Neural progenitor cell (in vitro differentiated cells): ENCODE results near the gene TP53INP2. TPM values are rescaled to one million over a fixed set of nuclear protein-coding genes. Genes with fewer than 3 reads are reported as not detected.

Source experiments
- DNase-seq: peaks from one replicate; pipeline ENCODE4 v3.0.0-alpha.2; 2016; ENCODE audit warnings: low spot score
- H2AFZ ChIP-seq: fragments of 200-600 bp; sonication (generic); replicated peaks from 2 replicates; pipeline ENCODE4 v1.6.1; 2016; ENCODE audit warnings: antibody characterized with exemption
- H3F3A ChIP-seq: fragments of 200-600 bp; sonication (generic); 2 replicates; pipeline ENCODE4 v1.6.1; 2016; ENCODE audit warnings: antibody characterized with exemption, low read depth
- H3K27ac ChIP-seq: fragments of 200-600 bp; sonication (generic); 2 replicates; pipeline ENCODE4 v1.5.1; 2016; ENCODE audit warnings: mild to moderate bottlenecking
- H3K27me3 ChIP-seq: fragments of 200-600 bp; sonication (generic); 2 replicates; pipeline ENCODE4 v1.6.1; 2016; ENCODE audit warnings: mild to moderate bottlenecking, moderate library complexity
- H3K36me3 ChIP-seq: fragments of 200-600 bp; sonication (generic); 2 replicates; pipeline ENCODE4 v1.5.1; 2016
- H3K4me1 ChIP-seq: fragments of 200-600 bp; sonication (generic); 2 replicates; pipeline ENCODE4 v1.6.1; 2016; ENCODE audit warnings: mixed run types
- H3K4me2 ChIP-seq: fragments of 200-600 bp; sonication (generic); 2 replicates; pipeline ENCODE4 v1.6.1; 2016
- H3K4me3 ChIP-seq: fragments of 200-600 bp; sonication (generic); 2 replicates; pipeline ENCODE4 v1.5.1; 2016
- H3K79me2 ChIP-seq: fragments of 200-600 bp; sonication (generic); 2 replicates; pipeline ENCODE4 v1.6.1; 2016; ENCODE audit warnings: low read depth
- H3K9ac ChIP-seq: fragments of 200-600 bp; sonication (generic); 2 replicates; pipeline ENCODE4 v1.6.1; 2016
- H3K9me3 ChIP-seq: fragments of 200-600 bp; sonication (generic); 2 replicates; pipeline ENCODE4 v1.5.1; 2016; ENCODE audit warnings: low read depth
- H4K20me1 ChIP-seq: fragments of 200-600 bp; sonication (generic); 2 replicates; pipeline ENCODE4 v1.6.1; 2016; ENCODE audit warnings: low read depth
- H3K27ac Mint-ChIP-seq: 3 replicates; pipeline ENCODE4 v1.8.0; 2021; ENCODE audit warnings: mixed read lengths
- H3K27me3 Mint-ChIP-seq: 2 replicates; pipeline ENCODE4 v1.8.0; 2022; ENCODE audit warnings: low read depth, mild to moderate bottlenecking, inconsistent platforms, moderate library complexity, mixed read lengths; ENCODE audit not compliant: insufficient read depth
- H3K36me3 Mint-ChIP-seq: 3 replicates; pipeline ENCODE4 v1.8.0; 2021; ENCODE audit warnings: mixed read lengths
- H3K4me1 Mint-ChIP-seq: 3 replicates; pipeline ENCODE4 v1.8.0; 2021; ENCODE audit warnings: mixed read lengths
- H3K4me3 Mint-ChIP-seq: 3 replicates; pipeline ENCODE4 v1.8.0; 2021; ENCODE audit warnings: mild to moderate bottlenecking, moderate library complexity, mixed read lengths
- H3K9me3 Mint-ChIP-seq: 3 replicates; pipeline ENCODE4 v1.8.0; 2020; ENCODE audit warnings: mixed read lengths
- EZH2 ChIP-seq: fragments of 200-600 bp; sonication (generic); IDR thresholded peaks from 2 replicates; pipeline ENCODE4 v1.6.1; 2017; ENCODE audit warnings: antibody characterized with exemption, mild to moderate bottlenecking, moderate library complexity
- EZH2phosphoT487 ChIP-seq: fragments of 200-600 bp; sonication (generic); IDR thresholded peaks from 2 replicates; pipeline ENCODE4 v1.6.1; 2017; ENCODE audit warnings: antibody characterized with exemption
- total RNA-seq: library from RNA; depleted of rRNA; stranded (reverse); fragments of >200 nt; gene quantifications from 2 replicates; pipeline ENCODE4 v1.2.3, GENCODE V29; 2015; ENCODE audit warnings: low replicate concordance
- TF ChIP-seq, protein P1 (sequence below): fragments of 200-600 bp; sonication (generic); IDR thresholded peaks from 2 replicates; pipeline ENCODE4 v1.5.1; 2017; ENCODE audit warnings: antibody characterized with exemption, mild to moderate bottlenecking

The TP53INP2 gene
- total RNA-seq, 1 donor from 2014 or later: 1.1 TPM

DNA sequence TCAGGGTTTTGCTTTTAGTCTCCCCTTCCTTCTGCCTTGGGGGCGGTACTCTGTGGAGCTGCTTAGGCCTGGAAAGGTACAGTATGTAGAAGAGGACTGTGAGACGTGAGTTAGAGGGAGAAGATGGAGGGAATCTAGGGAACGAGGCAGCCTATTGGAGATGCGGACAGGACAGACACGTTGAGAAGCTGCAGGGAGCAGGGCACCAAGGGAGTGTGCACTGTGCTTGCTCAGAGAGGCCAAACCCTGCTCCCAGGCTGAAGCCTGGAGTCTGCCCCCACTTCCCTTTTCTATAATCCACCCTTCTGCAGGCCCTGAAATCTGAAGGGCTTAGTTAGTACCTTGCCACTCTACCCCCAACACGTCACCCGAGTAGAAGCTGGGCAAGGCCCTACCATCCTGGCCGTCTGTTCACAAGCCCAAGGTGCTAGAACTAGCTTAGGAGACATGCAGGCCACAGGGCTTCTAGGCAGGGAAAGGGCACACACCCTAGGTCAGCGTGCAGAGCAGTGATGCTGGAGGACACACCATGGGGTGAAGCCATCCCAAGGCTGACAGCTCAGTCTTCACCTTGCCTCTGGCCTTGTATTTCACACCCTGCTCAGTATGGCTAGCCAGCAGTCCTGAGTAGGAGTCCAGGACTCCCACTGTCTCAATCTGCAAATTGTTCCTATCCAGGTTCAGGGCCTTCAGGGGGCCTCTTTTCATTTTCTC lies 6.9 kb downstream of the TP53INP2 start:
- Histone ChIP-seq H4K20me1 (peaks cover 13% of the 10 kb centered on the region), H3K79me2 (no peaks in the 10 kb centered on the region), H2AFZ (no peak overlapping the region), H3K36me3 (no peaks in the 10 kb centered on the region), H3K27me3 (peaks cover 61% of the 10 kb centered on the region), H3K4me2 (peak overlapping the region; percentile 99), H3F3A (peaks cover 21% of the 10 kb centered on the region), H3K27ac (no peak overlapping the region), H3K4me1 (no peaks in the 10 kb centered on the region), H3K4me3 (no peak overlapping the region), H3K9ac (no peak overlapping the region), H3K9me3 (no peaks in the 10 kb centered on the region)
- TF ChIP-seq EZH2 (no peak), EZH2phosphoT487 (no peak)
- TF ChIP-seq, protein P1, sequence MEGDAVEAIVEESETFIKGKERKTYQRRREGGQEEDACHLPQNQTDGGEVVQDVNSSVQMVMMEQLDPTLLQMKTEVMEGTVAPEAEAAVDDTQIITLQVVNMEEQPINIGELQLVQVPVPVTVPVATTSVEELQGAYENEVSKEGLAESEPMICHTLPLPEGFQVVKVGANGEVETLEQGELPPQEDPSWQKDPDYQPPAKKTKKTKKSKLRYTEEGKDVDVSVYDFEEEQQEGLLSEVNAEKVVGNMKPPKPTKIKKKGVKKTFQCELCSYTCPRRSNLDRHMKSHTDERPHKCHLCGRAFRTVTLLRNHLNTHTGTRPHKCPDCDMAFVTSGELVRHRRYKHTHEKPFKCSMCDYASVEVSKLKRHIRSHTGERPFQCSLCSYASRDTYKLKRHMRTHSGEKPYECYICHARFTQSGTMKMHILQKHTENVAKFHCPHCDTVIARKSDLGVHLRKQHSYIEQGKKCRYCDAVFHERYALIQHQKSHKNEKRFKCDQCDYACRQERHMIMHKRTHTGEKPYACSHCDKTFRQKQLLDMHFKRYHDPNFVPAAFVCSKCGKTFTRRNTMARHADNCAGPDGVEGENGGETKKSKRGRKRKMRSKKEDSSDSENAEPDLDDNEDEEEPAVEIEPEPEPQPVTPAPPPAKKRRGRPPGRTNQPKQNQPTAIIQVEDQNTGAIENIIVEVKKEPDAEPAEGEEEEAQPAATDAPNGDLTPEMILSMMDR: no peak
- peaks cover 7% of the 10 kb centered on the region for H3K4me1 Mint-ChIP-seq
- peaks cover 11% of the 10 kb centered on the region for H3K36me3 Mint-ChIP-seq
- DNase-seq: no peak
- H3K27ac Mint-ChIP-seq: no peak overlapping the region
- H3K4me3 Mint-ChIP-seq: peak overlapping the region; percentile 85
- peaks cover 26% of the 10 kb centered on the region for H3K27me3 Mint-ChIP-seq
- no peaks in the 10 kb centered on the region for H3K9me3 Mint-ChIP-seq

GRCh38 chr20:34711813-34712430 lies 7.8 kb downstream of the TP53INP2 start:
- H3K4me1 Mint-ChIP-seq: peaks cover 7% of the 10 kb centered on the region
- Histone ChIP-seq H3K4me1 (no peaks in the 10 kb centered on the region), H3K4me2 (no peak overlapping the region), H3K36me3 (no peaks in the 10 kb centered on the region), H3K27ac (no peak overlapping the region), H3K4me3 (no peak overlapping the region), H3K79me2 (no peaks in the 10 kb centered on the region), H3K9me3 (no peaks in the 10 kb centered on the region), H3F3A (peaks cover 21% of the 10 kb centered on the region), H3K27me3 (peaks cover 52% of the 10 kb centered on the region), H2AFZ (no peak overlapping the region), H4K20me1 (peaks cover 13% of the 10 kb centered on the region), H3K9ac (no peak overlapping the region)
- TF ChIP-seq EZH2: no peak
- no peak for TF ChIP-seq EZH2phosphoT487
- TF ChIP-seq, protein P1: no peak
- no peak for DNase-seq
- H3K36me3 Mint-ChIP-seq: peaks cover 11% of the 10 kb centered on the region
- no peaks in the 10 kb centered on the region for H3K9me3 Mint-ChIP-seq
- H3K27ac Mint-ChIP-seq: no peak overlapping the region
- peaks cover 21% of the 10 kb centered on the region for H3K27me3 Mint-ChIP-seq
- H3K4me3 Mint-ChIP-seq: no peak overlapping the region

DNA sequence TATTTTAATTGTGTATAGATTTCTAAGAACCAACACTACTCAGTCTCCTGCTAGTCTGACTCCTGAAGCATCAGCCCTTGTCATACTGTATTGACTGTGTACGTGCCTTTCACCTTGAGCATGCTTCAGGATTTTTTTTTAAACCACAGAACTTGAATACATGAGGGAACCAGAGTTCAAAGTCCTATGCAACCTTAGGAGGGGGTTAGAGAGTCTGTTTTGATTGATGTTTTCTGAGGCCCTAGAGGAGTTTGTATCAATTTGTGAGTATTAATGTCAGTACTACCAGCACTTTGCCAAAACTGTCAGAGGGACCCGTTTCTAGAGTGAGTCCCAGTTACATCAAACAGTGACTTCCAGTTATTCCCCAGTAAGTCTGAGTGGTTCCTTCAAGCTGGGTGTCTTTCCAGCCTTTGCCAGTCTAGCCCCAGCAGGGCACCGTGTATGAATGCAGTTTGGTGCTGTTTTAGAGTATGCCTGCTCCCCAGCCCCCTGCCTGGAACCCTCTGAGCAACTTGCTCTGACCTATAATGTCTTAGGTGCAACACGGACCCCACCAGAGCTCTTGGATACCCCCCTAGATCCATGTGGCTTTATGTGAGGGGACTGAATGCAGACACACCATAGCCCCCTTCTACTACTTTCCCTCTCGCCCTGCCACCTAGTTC lies 8.5 kb downstream of the TP53INP2 start:
- Mint-ChIP-seq H3K4me3 (no peak overlapping the region), H3K27me3 (peaks cover 21% of the 10 kb centered on the region), H3K9me3 (no peaks in the 10 kb centered on the region), H3K27ac (no peak overlapping the region), H3K4me1 (peaks cover 7% of the 10 kb centered on the region), H3K36me3 (peaks cover 15% of the 10 kb centered on the region)
- Histone ChIP-seq H3K9me3 (no peaks in the 10 kb centered on the region), H2AFZ (no peak overlapping the region), H3K79me2 (no peaks in the 10 kb centered on the region), H3K4me3 (no peak overlapping the region), H4K20me1 (peaks cover 13% of the 10 kb centered on the region), H3K27ac (no peak overlapping the region), H3K36me3 (no peaks in the 10 kb centered on the region), H3F3A (peaks cover 21% of the 10 kb centered on the region), H3K27me3 (peaks cover 45% of the 10 kb centered on the region), H3K9ac (no peak overlapping the region), H3K4me2 (no peak overlapping the region), H3K4me1 (no peaks in the 10 kb centered on the region)
- TF ChIP-seq EZH2: no peak
- no peak for TF ChIP-seq EZH2phosphoT487
- TF ChIP-seq, protein P1: no peak
- no peak for DNase-seq
